Spleen (tissue), 7 donors: ENCODE measurements around the gene FOXO3.
"Not testable (repeated sequence)": the region's sequence is repeated elsewhere in the genome, so short reads cannot be mapped to it uniquely, and the experiment has no call there.

Experiments
- CTCF ChIP-seq, 11 experiments: fragments of 200-600 bp in 7 of 11; fragments of 450-650 bp in 4 of 11; sonication (generic) in 4 of 11; IDR thresholded peaks in 8 of 11; conservative IDR thresholded peaks in 3 of 11; 1 replicate in 7 of 11; 2 replicates in 4 of 11; pipeline versions ENCODE4 v1.4.0 to v1.8.0; 2016 to 2021; ENCODE audit warnings: antibody characterized with exemption in 11 of 11, inconsistent platforms in 4 of 11, mild to moderate bottlenecking in 1 of 11
- POLR2A ChIP-seq, 3 donors: fragments of 450-650 bp; IDR thresholded peaks; one replicate each; pipeline ENCODE4 v1.5.1; 2017; ENCODE audit warnings: antibody characterized with exemption in 3 of 3, mild to moderate bottlenecking in 1 of 3
- POLR2AphosphoS5 ChIP-seq, 3 donors: sonication (generic); formaldehyde crosslinking; IDR thresholded peaks; one replicate each; pipeline ENCODE4 v1.5.1; 2017; ENCODE audit warnings: antibody characterized with exemption in 3 of 3
- donor health status: DM: no; HTN: no; CAD: no; lungs with moderate emphysema.
- donor health status: DM: no; HTN: no; CAD: no.
- donor health status: DM: no; HTN: no; CAD: no.

GRCh38 chr6:108682383-108683119, 121.8 kb downstream of the FOXO3 start:
- TF ChIP-seq CTCF (IDR thresholded peaks at IDR 0.05 in 8 of 11, conservative IDR thresholded peaks at IDR 0.05 in 3 of 11); POLR2AphosphoS5 (IDR thresholded peaks at IDR 0.05); POLR2A (IDR thresholded peaks at IDR 0.05): not testable (repeated sequence)
